Measurements from ENCODE around the gene CCDC122.

GRCh38 chr13:43918636-43919035 is 39.1 kb upstream of the CCDC122 start:
- TF ChIP-seq YY1 (IDR thresholded peaks at IDR 0.05; ENCODE audit: low read depth) (no peak), REST (IDR thresholded peaks at IDR 0.05; ENCODE audit: low read depth) (no peak), FOXM1 (IDR thresholded peaks at IDR 0.05; ENCODE audit: borderline replicate concordance, low read depth) (no peak), TEAD4 (IDR thresholded peaks at IDR 0.05) (no peak), EP300 (IDR thresholded peaks at IDR 0.05; ENCODE audit: borderline replicate concordance) (no peak), CEBPB (IDR thresholded peaks at IDR 0.05) (no peak)
- TF ChIP-seq, protein P1, sequence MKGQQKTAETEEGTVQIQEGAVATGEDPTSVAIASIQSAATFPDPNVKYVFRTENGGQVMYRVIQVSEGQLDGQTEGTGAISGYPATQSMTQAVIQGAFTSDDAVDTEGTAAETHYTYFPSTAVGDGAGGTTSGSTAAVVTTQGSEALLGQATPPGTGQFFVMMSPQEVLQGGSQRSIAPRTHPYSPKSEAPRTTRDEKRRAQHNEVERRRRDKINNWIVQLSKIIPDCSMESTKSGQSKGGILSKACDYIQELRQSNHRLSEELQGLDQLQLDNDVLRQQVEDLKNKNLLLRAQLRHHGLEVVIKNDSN (IDR thresholded peaks at IDR 0.05): no peak
